Measurements from ENCODE around the gene SLC26A1. TPM values are rescaled to one million over a fixed set of nuclear protein-coding genes. Genes with fewer than 3 reads are reported as not detected.

The SLC26A1 gene
- total RNA-seq, 2 donors from 2014 or later = 0.27 to 0.34 TPM

DNA sequence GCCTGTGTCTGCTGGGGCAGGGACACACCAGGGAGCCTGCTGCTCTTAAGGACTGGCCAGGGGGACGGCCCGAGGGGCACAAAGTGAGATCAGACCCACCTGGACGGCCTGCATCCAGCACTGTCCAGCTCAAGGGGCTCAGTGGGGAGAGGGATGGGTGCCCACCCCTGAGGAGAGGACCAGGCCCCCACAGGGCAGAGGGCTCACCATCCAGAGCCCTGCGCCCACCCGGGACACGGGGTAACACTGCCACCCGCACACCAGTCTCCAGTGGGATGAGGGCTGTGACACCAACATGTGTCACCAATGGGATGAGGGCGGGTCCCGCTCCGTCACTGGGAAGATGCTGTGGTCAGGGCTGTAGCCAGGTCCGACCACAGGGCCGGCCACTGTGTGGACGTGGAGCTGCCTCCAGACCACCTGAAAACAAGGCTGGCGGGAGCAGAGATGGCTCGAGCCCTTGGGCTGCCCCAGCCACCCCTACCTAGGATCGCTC is 33.0 kb downstream of the SLC26A1 start:
- no peaks in the 10 kb centered on the region for H3K36me3 ChIP-seq
- H3K4me3 ChIP-seq = no peak overlapping the region
- intact Hi-C loops (cut with DNase I) = no loop called here
- no peaks in the 10 kb centered on the region for H3K9me3 ChIP-seq
- DNase-seq (ENCODE audit: low spot score) = no peak
- H3K4me1 ChIP-seq (replicated peaks) = no peaks in the 10 kb centered on the region
- no peaks in the 10 kb centered on the region for H3K27me3 ChIP-seq (replicated peaks; ENCODE audit: insufficient read depth)
- no peak overlapping the region for H3K27ac ChIP-seq
- TF ChIP-seq POLR2AphosphoS5 (IDR thresholded peaks at IDR 0.05) = no peak
- TF ChIP-seq, protein P1, sequence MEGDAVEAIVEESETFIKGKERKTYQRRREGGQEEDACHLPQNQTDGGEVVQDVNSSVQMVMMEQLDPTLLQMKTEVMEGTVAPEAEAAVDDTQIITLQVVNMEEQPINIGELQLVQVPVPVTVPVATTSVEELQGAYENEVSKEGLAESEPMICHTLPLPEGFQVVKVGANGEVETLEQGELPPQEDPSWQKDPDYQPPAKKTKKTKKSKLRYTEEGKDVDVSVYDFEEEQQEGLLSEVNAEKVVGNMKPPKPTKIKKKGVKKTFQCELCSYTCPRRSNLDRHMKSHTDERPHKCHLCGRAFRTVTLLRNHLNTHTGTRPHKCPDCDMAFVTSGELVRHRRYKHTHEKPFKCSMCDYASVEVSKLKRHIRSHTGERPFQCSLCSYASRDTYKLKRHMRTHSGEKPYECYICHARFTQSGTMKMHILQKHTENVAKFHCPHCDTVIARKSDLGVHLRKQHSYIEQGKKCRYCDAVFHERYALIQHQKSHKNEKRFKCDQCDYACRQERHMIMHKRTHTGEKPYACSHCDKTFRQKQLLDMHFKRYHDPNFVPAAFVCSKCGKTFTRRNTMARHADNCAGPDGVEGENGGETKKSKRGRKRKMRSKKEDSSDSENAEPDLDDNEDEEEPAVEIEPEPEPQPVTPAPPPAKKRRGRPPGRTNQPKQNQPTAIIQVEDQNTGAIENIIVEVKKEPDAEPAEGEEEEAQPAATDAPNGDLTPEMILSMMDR (IDR thresholded peaks at IDR 0.05) = no peak
- TF ChIP-seq POLR2A (IDR thresholded peaks at IDR 0.05) = no peak
- WGBS = 88% methylated on average over 14 of the region's 16 CpGs

DNA sequence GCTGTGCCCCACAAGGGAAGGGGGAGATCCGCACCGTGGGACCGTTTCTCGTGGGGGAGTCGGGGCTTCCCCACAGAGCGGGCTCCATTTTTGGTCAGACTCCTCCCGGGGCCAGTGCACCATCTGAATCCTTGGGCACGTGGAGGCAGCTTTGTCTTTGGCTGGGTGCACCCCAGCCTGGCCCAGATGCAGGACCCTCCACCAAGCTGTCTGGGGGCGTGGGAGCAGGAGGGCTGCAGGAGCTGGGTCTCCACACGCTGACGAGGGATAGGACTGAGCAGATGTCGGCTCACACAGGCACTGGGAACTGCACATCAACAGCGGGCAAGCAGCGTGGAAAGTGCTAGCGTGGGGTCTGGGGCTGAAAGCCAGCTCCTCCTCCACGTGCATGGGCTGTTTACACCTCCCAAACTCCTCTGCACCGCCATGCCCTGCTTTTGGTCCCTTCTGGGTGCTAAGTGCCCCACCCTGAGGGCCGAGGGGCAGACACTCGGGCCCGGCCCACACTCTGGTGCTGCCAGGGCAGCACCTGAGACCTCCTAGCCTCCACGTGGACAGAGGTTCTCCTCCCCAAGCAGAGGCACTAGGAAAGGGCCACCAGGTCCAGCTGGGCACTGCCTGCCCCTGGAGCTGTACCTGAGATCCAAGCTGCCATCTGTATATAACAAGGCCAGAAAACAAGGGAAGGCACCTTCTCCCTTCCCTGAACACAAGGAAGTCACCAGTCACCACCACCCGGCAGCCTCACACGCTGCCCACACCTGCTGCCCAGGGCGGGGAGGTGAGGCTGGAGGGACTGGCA is 33.7 kb downstream of the SLC26A1 start:
- 89% methylated on average over 23 of the region's 24 CpGs for WGBS
- no peaks in the 10 kb centered on the region for H3K36me3 ChIP-seq

GRCh38 chr4:958696-959337 is 34.4 kb downstream of the SLC26A1 start:
- H3K9me3 ChIP-seq = no peaks in the 10 kb centered on the region
- no peaks in the 10 kb centered on the region for H3K27me3 ChIP-seq (replicated peaks; ENCODE audit: insufficient read depth)
- no peak overlapping the region for H3K4me3 ChIP-seq
- intact Hi-C loops (cut with DNase I) = no loop called here
- H3K4me1 ChIP-seq (replicated peaks) = no peaks in the 10 kb centered on the region
- no peak overlapping the region for H3K27ac ChIP-seq
- no peak for TF ChIP-seq POLR2A (IDR thresholded peaks at IDR 0.05)
- TF ChIP-seq, protein P1 (IDR thresholded peaks at IDR 0.05) = no peak
- no peak for TF ChIP-seq POLR2AphosphoS5 (IDR thresholded peaks at IDR 0.05)
- DNase-seq (ENCODE audit: low spot score) = no peak
- no peaks in the 10 kb centered on the region for H3K36me3 ChIP-seq
- WGBS = 80% methylated on average over 17 of the region's 17 CpGs

More for the DNA sequence above, 33.7 kb downstream of the SLC26A1 start:
- DNase-seq (ENCODE audit: low spot score) = no peak
- no peak overlapping the region for H3K27ac ChIP-seq
- TF ChIP-seq, protein P1 (IDR thresholded peaks at IDR 0.05) = no peak
- no peak for TF ChIP-seq POLR2A (IDR thresholded peaks at IDR 0.05)
- no peak for TF ChIP-seq POLR2AphosphoS5 (IDR thresholded peaks at IDR 0.05)
- H3K9me3 ChIP-seq = no peaks in the 10 kb centered on the region
- intact Hi-C loops (cut with DNase I) = no loop called here
- no peaks in the 10 kb centered on the region for H3K4me1 ChIP-seq (replicated peaks)
- H3K4me3 ChIP-seq = no peak overlapping the region
- H3K27me3 ChIP-seq (replicated peaks; ENCODE audit: insufficient read depth) = no peaks in the 10 kb centered on the region

GRCh38 chr4:958314-958665 is 34.9 kb downstream of the SLC26A1 start:
- H3K27me3 ChIP-seq (replicated peaks; ENCODE audit: insufficient read depth) = no peaks in the 10 kb centered on the region
- no peaks in the 10 kb centered on the region for H3K36me3 ChIP-seq
- no peak overlapping the region for H3K4me3 ChIP-seq
- intact Hi-C loops (cut with DNase I) = no loop called here
- no peaks in the 10 kb centered on the region for H3K4me1 ChIP-seq (replicated peaks)
- H3K27ac ChIP-seq = no peak overlapping the region
- DNase-seq (ENCODE audit: low spot score) = no peak
- H3K9me3 ChIP-seq = no peaks in the 10 kb centered on the region
- TF ChIP-seq POLR2AphosphoS5 (IDR thresholded peaks at IDR 0.05) (no peak), POLR2A (IDR thresholded peaks at IDR 0.05) (no peak)
- TF ChIP-seq, protein P1 (IDR thresholded peaks at IDR 0.05) = no peak
- WGBS = 89% methylated on average over 17 of the region's 17 CpGs
